Measurements from ENCODE around the gene TIE1.

DNA sequence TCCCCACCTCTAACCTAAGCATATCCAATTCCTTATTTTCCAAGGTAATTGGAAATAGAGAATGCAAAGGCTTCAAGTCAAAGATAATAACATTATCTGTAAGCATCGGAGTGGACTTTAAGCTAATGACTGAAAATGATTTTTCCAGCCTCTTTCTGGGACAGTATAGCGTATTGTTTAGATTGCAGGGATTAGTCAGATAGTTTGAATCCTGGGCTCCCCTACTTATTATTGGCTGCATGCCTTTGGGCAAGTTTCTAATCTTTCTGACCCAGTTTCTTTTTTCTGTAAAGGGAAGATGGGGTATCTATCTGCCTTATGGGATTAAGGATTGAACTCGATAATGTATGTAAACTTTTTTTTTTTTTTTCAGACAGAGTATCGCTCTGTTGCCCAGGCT, 56.5 kb downstream of the TIE1 start:
- TF ChIP-seq CTCF (conservative IDR thresholded peaks at IDR 0.05) (no peak), ZFX (IDR thresholded peaks at IDR 0.05) (no peak)

Data from C4-2B (cell line).